OCI-LY3 (cell line): ENCODE measurements around the gene TRIM2.

Experiments used
- H2AFZ ChIP-seq: fragments of 200-600, 300-600 bp; shearing (Covaris generic); 2 replicates; pipeline ENCODE4 v1.6.0; 2014; ENCODE audit warnings: antibody characterized with exemption, low read depth, low read length
- H3K27ac ChIP-seq: fragments of 200-600, 300-600 bp; sonication (generic); 2 replicates; pipeline ENCODE4 v1.5.1; 2014; ENCODE audit warnings: mild to moderate bottlenecking, low read length, moderate library complexity, mixed read lengths
- H3K27me3 ChIP-seq: fragments of 200-600, 300-600 bp; sonication (generic); 2 replicates; pipeline ENCODE4 v1.6.1; 2014; ENCODE audit warnings: low read depth, low read length, mixed read lengths
- H3K36me3 ChIP-seq: fragments of 200-600, 300-600 bp; sonication (generic); replicated peaks from 2 replicates; pipeline ENCODE3; 2014; ENCODE audit warnings: low read depth, low read length, mixed read lengths
- H3K4me1 ChIP-seq: fragments of 300-600, 200-600 bp; sonication (generic); 2 replicates; pipeline ENCODE4 v1.6.1; 2014; ENCODE audit warnings: low read length, mixed read lengths
- H3K4me2 ChIP-seq: fragments of 200-600, 300-600 bp; sonication (generic); 2 replicates; pipeline ENCODE4 v1.6.1; 2014; ENCODE audit warnings: low read length, mixed read lengths
- H3K4me3 ChIP-seq: fragments of 300-600, 200-600 bp; sonication (generic); 2 replicates; pipeline ENCODE4 v1.5.1; 2014; ENCODE audit warnings: antibody characterized with exemption, mild to moderate bottlenecking, low read length, moderate library complexity
- H3K79me2 ChIP-seq: fragments of 300-600, 200-600 bp; shearing (Covaris generic); 2 replicates; pipeline ENCODE4 v1.6.1; 2014; ENCODE audit warnings: mild to moderate bottlenecking, low read length, mixed read lengths
- H3K9ac ChIP-seq: fragments of 300-600, 200-600 bp; shearing (Covaris generic); 2 replicates; pipeline ENCODE4 v1.6.0; 2014; ENCODE audit warnings: mild to moderate bottlenecking, low read length, moderate library complexity
- H3K9me3 ChIP-seq: fragments of 200-600, 300-600 bp; shearing (Covaris generic); 2 replicates; pipeline ENCODE4 v1.6.1; 2014; ENCODE audit warnings: low read length, mixed read lengths; ENCODE audit not compliant: insufficient read depth
- H4K20me1 ChIP-seq: fragments of 200-600, 300-600 bp; sonication (generic); 2 replicates; pipeline ENCODE4 v1.6.1; 2016; ENCODE audit warnings: low read length, mixed read lengths; ENCODE audit not compliant: insufficient read depth
- EZH2phosphoT487 ChIP-seq: fragments of 200-600 bp; shearing (Covaris generic); IDR thresholded peaks from 2 replicates; pipeline ENCODE4 v1.6.1; 2018; ENCODE audit warnings: antibody characterized with exemption, mixed run types, low read depth
- TF ChIP-seq, protein P1 (sequence below): fragments of 200-600, 300-600 bp; sonication (generic); IDR thresholded peaks from 2 replicates; pipeline ENCODE4 v1.5.1; 2014; ENCODE audit warnings: antibody characterized with exemption, low read length, low read depth

TRIM2 gene

DNA sequence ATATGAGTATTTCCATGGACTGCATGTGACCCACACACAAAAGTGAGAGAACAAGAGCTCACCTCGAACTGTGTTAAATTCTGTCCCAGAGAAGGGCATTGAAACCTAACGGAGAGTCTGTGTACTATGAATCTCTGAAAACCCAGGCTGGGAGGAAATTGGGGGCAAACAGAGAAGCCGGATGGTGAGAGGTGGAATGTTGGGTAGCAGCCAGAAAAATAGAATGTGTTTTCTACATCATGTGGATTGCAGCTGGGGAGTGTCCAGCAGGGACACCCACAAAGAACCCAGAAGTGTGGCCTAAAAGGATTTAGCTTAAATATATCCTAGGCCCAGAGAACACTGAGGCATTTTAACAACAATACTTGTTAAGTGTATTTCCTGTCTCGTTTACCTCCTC lies 178.9 kb downstream of the TRIM2 start:
- H2AFZ ChIP-seq = no peak overlapping the region
- H3K4me2 ChIP-seq = no peak overlapping the region
- peaks cover 18% of the 10 kb centered on the region for H3K36me3 ChIP-seq
- TF ChIP-seq, protein P1, sequence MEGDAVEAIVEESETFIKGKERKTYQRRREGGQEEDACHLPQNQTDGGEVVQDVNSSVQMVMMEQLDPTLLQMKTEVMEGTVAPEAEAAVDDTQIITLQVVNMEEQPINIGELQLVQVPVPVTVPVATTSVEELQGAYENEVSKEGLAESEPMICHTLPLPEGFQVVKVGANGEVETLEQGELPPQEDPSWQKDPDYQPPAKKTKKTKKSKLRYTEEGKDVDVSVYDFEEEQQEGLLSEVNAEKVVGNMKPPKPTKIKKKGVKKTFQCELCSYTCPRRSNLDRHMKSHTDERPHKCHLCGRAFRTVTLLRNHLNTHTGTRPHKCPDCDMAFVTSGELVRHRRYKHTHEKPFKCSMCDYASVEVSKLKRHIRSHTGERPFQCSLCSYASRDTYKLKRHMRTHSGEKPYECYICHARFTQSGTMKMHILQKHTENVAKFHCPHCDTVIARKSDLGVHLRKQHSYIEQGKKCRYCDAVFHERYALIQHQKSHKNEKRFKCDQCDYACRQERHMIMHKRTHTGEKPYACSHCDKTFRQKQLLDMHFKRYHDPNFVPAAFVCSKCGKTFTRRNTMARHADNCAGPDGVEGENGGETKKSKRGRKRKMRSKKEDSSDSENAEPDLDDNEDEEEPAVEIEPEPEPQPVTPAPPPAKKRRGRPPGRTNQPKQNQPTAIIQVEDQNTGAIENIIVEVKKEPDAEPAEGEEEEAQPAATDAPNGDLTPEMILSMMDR = no peak
- TF ChIP-seq EZH2phosphoT487 = no peak
- H3K4me1 ChIP-seq = no peaks in the 10 kb centered on the region
- H3K9me3 ChIP-seq = no peaks in the 10 kb centered on the region
- no peaks in the 10 kb centered on the region for H3K27me3 ChIP-seq
- no peak overlapping the region for H3K4me3 ChIP-seq
- H3K79me2 ChIP-seq = no peaks in the 10 kb centered on the region
- H3K27ac ChIP-seq = no peak overlapping the region
- no peaks in the 10 kb centered on the region for H4K20me1 ChIP-seq
- no peak overlapping the region for H3K9ac ChIP-seq

DNA sequence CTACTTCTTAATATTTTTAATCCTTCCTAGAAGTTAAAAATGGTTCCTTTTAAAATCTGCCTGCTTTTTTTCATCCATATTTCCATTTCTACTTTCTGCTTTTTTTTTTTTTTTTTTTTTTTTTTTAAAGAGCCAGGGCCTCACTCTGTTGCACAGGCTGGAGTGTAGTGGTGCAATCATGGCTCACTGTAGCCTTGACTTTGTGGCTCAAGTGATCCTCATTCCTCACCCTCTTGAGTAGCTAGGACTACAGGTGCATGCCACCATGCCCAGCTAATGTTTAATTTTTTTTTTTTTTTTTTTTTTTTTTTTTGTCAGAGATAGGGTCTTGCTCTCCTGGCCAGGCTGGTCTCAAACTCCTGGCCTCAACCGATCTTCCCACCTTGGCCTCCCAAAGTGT lies 179.9 kb downstream of the TRIM2 start:
- H3K27me3 ChIP-seq = no peaks in the 10 kb centered on the region
- no peaks in the 10 kb centered on the region for H3K4me1 ChIP-seq
- no peaks in the 10 kb centered on the region for H4K20me1 ChIP-seq
- H3K79me2 ChIP-seq = no peaks in the 10 kb centered on the region
- H3K9ac ChIP-seq = no peak overlapping the region
- H3K4me2 ChIP-seq = no peak overlapping the region
- TF ChIP-seq, protein P1 = no peak
- no peak for TF ChIP-seq EZH2phosphoT487
- H3K4me3 ChIP-seq = no peak overlapping the region
- H3K36me3 ChIP-seq = peaks cover 18% of the 10 kb centered on the region
- H3K27ac ChIP-seq = no peak overlapping the region
- H2AFZ ChIP-seq = no peak overlapping the region
- H3K9me3 ChIP-seq = no peaks in the 10 kb centered on the region

DNA sequence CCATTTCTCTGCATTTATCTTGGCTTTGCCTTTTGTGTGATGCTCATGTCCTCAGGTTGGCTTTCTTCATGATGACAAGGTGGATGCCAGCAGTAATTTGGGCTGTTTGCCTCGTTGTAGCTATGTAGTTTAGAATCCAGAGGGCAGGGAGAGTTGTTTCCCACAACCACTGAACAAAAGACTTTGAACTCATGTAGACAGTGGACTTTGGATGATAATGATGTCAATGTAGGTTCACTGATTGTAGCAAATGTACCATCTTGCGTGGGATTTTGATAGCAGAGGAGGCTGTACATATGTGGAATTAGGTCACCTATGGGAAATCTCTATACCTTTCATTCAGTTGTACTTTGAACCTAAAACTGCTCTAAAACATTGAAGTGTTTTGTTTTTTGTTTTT lies 181.5 kb downstream of the TRIM2 start:
- TF ChIP-seq, protein P1 = no peak
- no peak for TF ChIP-seq EZH2phosphoT487
- H3K36me3 ChIP-seq = peaks cover 18% of the 10 kb centered on the region

DNA sequence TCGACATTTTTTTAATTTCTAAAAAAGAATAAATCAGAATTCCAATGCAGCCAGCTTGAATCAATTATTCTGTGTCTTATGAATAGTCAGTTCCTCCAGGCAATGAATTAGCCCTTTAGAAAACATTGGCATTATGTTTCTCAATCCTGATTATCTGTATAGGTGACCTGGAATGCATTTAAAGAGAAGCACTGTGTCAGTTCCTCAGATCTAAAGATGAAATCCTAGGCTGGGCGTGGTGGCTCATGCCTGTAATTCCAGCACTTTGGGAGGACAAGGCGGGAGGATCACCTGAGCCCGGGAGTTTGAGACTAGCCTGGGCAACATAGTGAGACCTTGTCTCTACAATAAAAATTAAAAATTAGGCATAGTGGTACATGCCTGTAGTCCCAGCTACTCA lies 183.7 kb downstream of the TRIM2 start:
- H3K4me3 ChIP-seq = no peak overlapping the region
- H3K36me3 ChIP-seq = peaks cover 17% of the 10 kb centered on the region
- H3K27me3 ChIP-seq = no peaks in the 10 kb centered on the region
- no peak overlapping the region for H3K4me2 ChIP-seq
- H3K79me2 ChIP-seq = no peaks in the 10 kb centered on the region
- no peaks in the 10 kb centered on the region for H4K20me1 ChIP-seq
- no peak overlapping the region for H3K27ac ChIP-seq
- H3K9ac ChIP-seq = no peak overlapping the region
- no peaks in the 10 kb centered on the region for H3K4me1 ChIP-seq
- H3K9me3 ChIP-seq = no peaks in the 10 kb centered on the region
- H2AFZ ChIP-seq = no peak overlapping the region
- no peak for TF ChIP-seq EZH2phosphoT487
- TF ChIP-seq, protein P1 = no peak

More for the DNA sequence above, 181.5 kb downstream of the TRIM2 start:
- no peaks in the 10 kb centered on the region for H3K9me3 ChIP-seq
- H3K4me1 ChIP-seq = no peaks in the 10 kb centered on the region
- H3K27me3 ChIP-seq = no peaks in the 10 kb centered on the region
- H3K79me2 ChIP-seq = no peaks in the 10 kb centered on the region
- no peak overlapping the region for H3K9ac ChIP-seq
- no peak overlapping the region for H2AFZ ChIP-seq
- H4K20me1 ChIP-seq = no peaks in the 10 kb centered on the region
- H3K27ac ChIP-seq = no peak overlapping the region
- no peak overlapping the region for H3K4me3 ChIP-seq
- H3K4me2 ChIP-seq = no peak overlapping the region
